NT2/D1 (cell line): Measurements from ENCODE around the gene MPEG1.

Experiments
- DNase-seq: peaks from one replicate; pipeline ENCODE4 v3.0.0-alpha.2; 2011; ENCODE audit warnings: low read depth, low spot score
- H3K27me3 ChIP-seq: 2 replicates; pipeline ENCODE4 v1.6.0; 2011; ENCODE audit warnings: mild to moderate bottlenecking; ENCODE audit not compliant: insufficient read length, insufficient read depth
- H3K36me3 ChIP-seq: 2 replicates; pipeline ENCODE4 v1.6.1; 2011; ENCODE audit warnings: mild to moderate bottlenecking, low read length, mixed read lengths; ENCODE audit not compliant: insufficient read depth, insufficient read length
- H3K4me1 ChIP-seq: 2 replicates; pipeline ENCODE4 v1.5.1; 2011; ENCODE audit not compliant: insufficient read depth, insufficient read length
- H3K4me3 ChIP-seq: 2 replicates; pipeline ENCODE4 v1.5.1; 2011; ENCODE audit warnings: low read depth; ENCODE audit not compliant: insufficient read length
- H3K9ac ChIP-seq: 2 replicates; pipeline ENCODE4 v1.6.0; 2011; ENCODE audit warnings: low read depth; ENCODE audit not compliant: insufficient read length
- H3K9me3 ChIP-seq: 2 replicates; pipeline ENCODE4 v1.5.1; 2011; ENCODE audit warnings: mild to moderate bottlenecking, low read length; ENCODE audit not compliant: insufficient read depth
- SUZ12 ChIP-seq: IDR thresholded peaks from 2 replicates; pipeline ENCODE4 v1.6.1; 2011; ENCODE audit not compliant: insufficient read length, insufficient read depth; ENCODE audit errors: extremely low read depth
- YY1 ChIP-seq: IDR thresholded peaks from 2 replicates; pipeline ENCODE4 v1.6.1; 2011; ENCODE audit not compliant: insufficient read length, insufficient read depth
- ZNF274 ChIP-seq: IDR thresholded peaks from 2 replicates; pipeline ENCODE4 v1.6.1; 2011; ENCODE audit warnings: mild to moderate bottlenecking, low read depth, low read length

The MPEG1 gene

DNA sequence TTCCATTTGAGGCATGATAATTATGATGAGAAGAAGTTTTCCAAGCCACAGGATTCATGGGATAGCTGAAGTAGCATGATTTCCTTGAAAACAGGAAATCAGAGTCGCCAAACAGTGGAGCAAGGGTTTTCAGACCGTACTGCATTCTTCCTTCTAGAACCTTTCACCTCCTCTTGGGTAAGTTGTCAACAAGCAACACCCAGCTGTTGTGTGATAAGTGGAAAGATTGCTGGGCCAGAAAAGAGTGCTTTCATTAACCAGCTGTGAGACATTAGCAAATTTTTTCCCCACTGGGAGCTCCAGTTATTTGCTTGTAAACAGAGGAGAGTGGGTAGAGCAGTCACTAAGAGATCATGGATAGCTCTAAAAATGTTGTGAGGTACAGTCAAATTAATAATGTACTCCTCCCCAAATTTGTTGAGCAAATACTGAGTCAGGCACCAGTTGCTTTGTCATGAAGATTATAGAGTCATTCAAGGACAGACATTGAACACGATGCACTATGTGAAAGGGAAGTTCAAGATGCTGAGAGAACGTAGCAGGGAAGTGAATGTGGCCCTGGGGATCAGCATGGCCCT lies 11.7 kb upstream of the MPEG1 start:
- Histone ChIP-seq H3K9ac (no peak overlapping the region), H3K4me3 (no peak overlapping the region), H3K9me3 (no peaks in the 10 kb centered on the region), H3K36me3 (no peaks in the 10 kb centered on the region), H3K27me3 (no peaks in the 10 kb centered on the region), H3K4me1 (no peaks in the 10 kb centered on the region)
- DNase-seq: no peak
- TF ChIP-seq SUZ12 (no peak), YY1 (no peak), ZNF274 (no peak)

DNA sequence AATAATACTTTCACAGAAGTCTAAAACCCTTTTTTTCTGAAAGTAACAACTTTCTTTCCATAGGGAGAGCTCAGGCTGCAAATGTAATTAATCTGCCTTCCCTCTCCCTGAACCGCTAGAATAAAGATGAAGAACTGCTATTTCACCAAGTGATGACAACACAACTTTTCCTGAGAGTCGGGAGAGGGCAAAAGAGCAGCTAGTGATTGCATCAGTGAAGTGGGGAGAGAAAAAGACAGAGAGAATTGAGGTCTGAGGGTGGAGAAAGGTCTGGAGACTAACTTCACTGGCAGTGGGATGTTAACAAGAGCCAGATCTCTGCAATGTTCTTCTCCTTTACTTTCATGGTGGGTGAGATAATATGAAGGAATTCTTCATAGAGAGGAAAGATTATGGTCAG lies 10.9 kb upstream of the MPEG1 start:
- H3K4me3 ChIP-seq: no peak overlapping the region
- no peaks in the 10 kb centered on the region for H3K9me3 ChIP-seq
- no peak overlapping the region for H3K9ac ChIP-seq
- TF ChIP-seq ZNF274 (no peak), YY1 (no peak), SUZ12 (no peak)
- no peaks in the 10 kb centered on the region for H3K36me3 ChIP-seq
- H3K4me1 ChIP-seq: no peaks in the 10 kb centered on the region
- H3K27me3 ChIP-seq: no peaks in the 10 kb centered on the region
- DNase-seq: no peak

GRCh38 chr11:59223177-59223576 lies 10.4 kb upstream of the MPEG1 start:
- TF ChIP-seq ZNF274 (no peak), YY1 (no peak), SUZ12 (no peak)
- Histone ChIP-seq H3K4me1 (no peaks in the 10 kb centered on the region), H3K9ac (no peak overlapping the region), H3K27me3 (no peaks in the 10 kb centered on the region), H3K36me3 (no peaks in the 10 kb centered on the region), H3K9me3 (no peaks in the 10 kb centered on the region), H3K4me3 (no peak overlapping the region)
- no peak for DNase-seq

DNA sequence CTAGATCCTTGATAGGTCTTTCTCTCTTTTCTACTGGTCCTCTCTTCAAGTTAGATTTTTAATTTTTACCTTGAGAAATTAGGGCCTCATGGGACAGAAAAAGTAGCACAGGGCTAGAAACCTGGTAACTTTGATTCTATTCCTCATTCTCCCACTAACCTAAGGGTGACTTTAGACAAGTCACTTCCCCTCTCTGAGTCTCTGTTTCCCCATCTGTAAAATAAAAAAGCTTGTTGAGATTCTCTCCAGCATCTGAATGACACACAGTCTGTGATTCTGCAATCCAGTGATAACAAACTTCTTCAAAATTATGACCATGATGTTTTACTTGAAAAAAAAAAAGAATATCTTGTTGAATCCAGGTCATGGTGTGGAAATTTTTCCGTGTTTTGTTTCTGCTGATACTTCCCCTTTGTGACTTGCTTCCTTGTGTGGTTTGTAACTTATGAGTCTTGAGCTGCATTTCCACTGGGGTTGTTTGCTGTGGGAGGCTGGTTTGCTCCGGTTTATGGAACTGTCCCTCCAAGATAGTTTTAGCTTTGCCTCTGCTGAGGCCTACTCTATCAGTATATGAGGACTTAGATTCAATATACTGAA lies 9.8 kb upstream of the MPEG1 start:
- no peak for DNase-seq
- no peak for TF ChIP-seq ZNF274
- TF ChIP-seq SUZ12: no peak
- TF ChIP-seq YY1: no peak
- Histone ChIP-seq H3K9ac (no peak overlapping the region), H3K9me3 (no peaks in the 10 kb centered on the region), H3K36me3 (no peaks in the 10 kb centered on the region), H3K27me3 (no peaks in the 10 kb centered on the region), H3K4me3 (no peak overlapping the region), H3K4me1 (no peaks in the 10 kb centered on the region)

- Histone ChIP-seq H3K27me3 (no peaks in the 10 kb centered on the region), H3K9me3 (no peaks in the 10 kb centered on the region), H3K9ac (no peak overlapping the region), H3K4me3 (no peak overlapping the region), H3K36me3 (no peaks in the 10 kb centered on the region), H3K4me1 (no peaks in the 10 kb centered on the region)
- no peak for TF ChIP-seq YY1
- TF ChIP-seq ZNF274: no peak
- TF ChIP-seq SUZ12: no peak
- no peak for DNase-seq
Observed at GRCh38 chr11:59221441-59221840, 8.7 kb upstream of the MPEG1 start.

- Histone ChIP-seq H3K9ac (no peak overlapping the region), H3K9me3 (no peaks in the 10 kb centered on the region), H3K4me3 (no peak overlapping the region), H3K36me3 (no peaks in the 10 kb centered on the region), H3K4me1 (no peaks in the 10 kb centered on the region), H3K27me3 (no peaks in the 10 kb centered on the region)
- DNase-seq: no peak
- TF ChIP-seq SUZ12 (no peak), ZNF274 (no peak), YY1 (no peak)
Observed at GRCh38 chr11:59219836-59220235, 7.1 kb upstream of the MPEG1 start.

DNA sequence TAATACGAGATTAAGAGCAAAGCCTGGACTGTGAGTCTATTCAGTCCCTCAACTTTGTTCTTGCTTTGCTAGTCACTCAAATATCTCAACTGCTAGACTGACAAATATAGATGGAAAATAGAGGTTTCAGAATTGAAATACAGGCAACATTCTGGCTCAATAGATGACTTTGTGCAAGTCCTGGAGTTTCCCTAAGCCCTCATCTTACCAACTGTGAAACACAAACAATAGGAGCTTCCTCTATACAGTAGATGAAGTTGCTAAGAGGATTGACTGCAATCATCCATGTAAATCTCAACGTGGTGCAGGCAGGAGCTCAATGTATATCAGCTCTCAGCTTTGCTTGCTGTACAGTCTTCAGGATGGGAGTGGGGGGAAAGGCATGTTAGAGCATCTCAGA lies 6.2 kb upstream of the MPEG1 start:
- DNase-seq: no peak
- TF ChIP-seq SUZ12 (no peak), ZNF274 (no peak), YY1 (no peak)
- Histone ChIP-seq H3K9ac (no peak overlapping the region), H3K27me3 (no peaks in the 10 kb centered on the region), H3K4me3 (no peak overlapping the region), H3K36me3 (no peaks in the 10 kb centered on the region), H3K9me3 (no peaks in the 10 kb centered on the region), H3K4me1 (no peaks in the 10 kb centered on the region)
